ENCODE measurements around the gene PTPN14.

PTPN14 gene

DNA sequence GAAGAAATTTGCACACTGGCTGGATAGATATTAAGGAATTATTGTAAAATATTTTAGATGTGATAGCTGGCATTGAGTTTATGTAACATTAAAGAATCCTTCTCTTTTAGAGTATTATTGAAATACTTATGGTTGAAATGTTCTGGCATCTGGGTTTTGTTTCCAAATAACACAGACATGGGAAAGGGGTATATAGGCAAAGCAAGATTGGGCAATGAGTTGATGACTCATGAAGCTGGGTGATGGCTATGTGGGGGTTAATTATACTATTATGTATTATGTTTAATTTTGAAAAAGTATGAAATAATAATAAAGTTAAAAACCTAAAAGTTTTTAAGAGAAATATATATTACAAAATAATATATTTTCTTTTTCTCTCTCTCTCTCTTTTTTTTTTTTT is 12.5 kb upstream of the PTPN14 start:
- Histone ChIP-seq H3K36me3 (ENCODE audit: insufficient read depth, low read length) (no peaks in the 10 kb centered on the region), H3K4me1 (ENCODE audit: insufficient read depth, low read length) (no peaks in the 10 kb centered on the region), H3K27me3 (ENCODE audit: insufficient read depth, low read length, poor library complexity) (no peaks in the 10 kb centered on the region), H3K4me3 (ENCODE audit: low read depth in 1 of 2, low read length in 2 of 2) (no peak overlapping the region), H3K79me2 (ENCODE audit: insufficient read depth, low read length) (no peaks in the 10 kb centered on the region), H3K9me3 (ENCODE audit: insufficient read depth, low read length, severe bottlenecking) (no peaks in the 10 kb centered on the region), H3K27ac (ENCODE audit: low read length) (no peak overlapping the region), H3K9ac (ENCODE audit: low read depth, low read length) (no peak overlapping the region), H4K20me1 (ENCODE audit: insufficient read depth, low read length) (no peaks in the 10 kb centered on the region), H3K4me2 (ENCODE audit: insufficient read depth, low read length) (no peak overlapping the region), H2AFZ (ENCODE audit: low read depth, low read length) (no peak overlapping the region)
- no peak for DNase-seq
- no peak for ATAC-seq (ENCODE audit: insufficient read depth, low read depth)
- TF ChIP-seq CTCF (IDR thresholded peaks at IDR 0.05; ENCODE audit: borderline replicate concordance, extremely low read depth, low read length, poor library complexity, severe bottlenecking): no peak
- no peak for TF ChIP-seq EZH2 (IDR thresholded peaks at IDR 0.05; ENCODE audit: borderline replicate concordance, low read depth, low read length, severe bottlenecking)

DNA sequence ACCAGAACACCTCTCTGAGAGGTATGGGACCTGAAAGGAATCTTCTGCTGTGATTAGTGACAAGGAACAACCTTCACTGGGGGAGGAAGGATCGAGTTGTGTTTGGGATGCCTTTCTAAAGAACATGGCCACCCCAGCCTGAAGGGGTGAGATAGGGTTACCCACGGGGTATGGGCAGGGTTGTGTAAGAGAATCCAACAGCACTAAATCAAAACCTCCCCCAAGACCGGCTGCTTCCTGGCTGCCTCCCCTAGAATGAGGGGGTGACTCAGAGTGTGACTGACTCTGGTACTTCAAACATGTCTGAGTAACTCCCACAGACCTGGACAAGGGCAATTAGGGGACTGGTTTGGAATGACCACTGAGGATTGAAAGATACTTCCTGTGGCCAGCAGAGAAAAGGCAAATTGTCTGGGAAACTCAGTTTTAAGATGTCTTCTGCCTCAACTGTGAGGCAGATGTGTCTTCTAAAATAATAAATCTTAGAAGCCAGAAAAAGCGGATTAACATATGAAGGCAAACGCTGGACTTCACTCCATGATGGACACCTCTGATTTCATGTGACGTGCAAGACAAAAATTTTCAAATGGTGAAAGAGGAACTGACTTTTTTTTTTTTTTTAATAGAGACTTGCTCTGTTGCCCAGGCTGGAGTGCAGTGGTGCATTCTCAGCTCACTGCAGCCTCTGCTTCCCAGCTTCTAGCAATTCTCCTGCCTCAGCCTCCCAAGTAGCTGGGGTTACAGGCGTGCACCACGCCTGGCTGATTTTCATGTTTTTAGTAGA is 6.7 kb upstream of the PTPN14 start:
- H3K36me3 ChIP-seq (ENCODE audit: insufficient read depth, low read length): no peaks in the 10 kb centered on the region
- no peaks in the 10 kb centered on the region for H3K4me1 ChIP-seq (ENCODE audit: insufficient read depth, low read length)
- H2AFZ ChIP-seq (ENCODE audit: low read depth, low read length): no peak overlapping the region
- H3K79me2 ChIP-seq (ENCODE audit: insufficient read depth, low read length): no peaks in the 10 kb centered on the region
- H3K4me3 ChIP-seq (ENCODE audit: low read depth in 1 of 2, low read length in 2 of 2): no peak overlapping the region
- H3K4me2 ChIP-seq (ENCODE audit: insufficient read depth, low read length): no peak overlapping the region
- no peaks in the 10 kb centered on the region for H3K9me3 ChIP-seq (ENCODE audit: insufficient read depth, low read length, severe bottlenecking)
- H3K9ac ChIP-seq (ENCODE audit: low read depth, low read length): no peak overlapping the region
- no peaks in the 10 kb centered on the region for H3K27me3 ChIP-seq (ENCODE audit: insufficient read depth, low read length, poor library complexity)
- no peaks in the 10 kb centered on the region for H4K20me1 ChIP-seq (ENCODE audit: insufficient read depth, low read length)
- no peak for TF ChIP-seq EZH2 (IDR thresholded peaks at IDR 0.05; ENCODE audit: borderline replicate concordance, low read depth, low read length, severe bottlenecking)
- no peak for TF ChIP-seq CTCF (IDR thresholded peaks at IDR 0.05; ENCODE audit: borderline replicate concordance, extremely low read depth, low read length, poor library complexity, severe bottlenecking)
- DNase-seq (no peak), ATAC-seq (ENCODE audit: insufficient read depth, low read depth) (no peak)
- H3K27ac ChIP-seq (ENCODE audit: low read length): no peak overlapping the region

DNA sequence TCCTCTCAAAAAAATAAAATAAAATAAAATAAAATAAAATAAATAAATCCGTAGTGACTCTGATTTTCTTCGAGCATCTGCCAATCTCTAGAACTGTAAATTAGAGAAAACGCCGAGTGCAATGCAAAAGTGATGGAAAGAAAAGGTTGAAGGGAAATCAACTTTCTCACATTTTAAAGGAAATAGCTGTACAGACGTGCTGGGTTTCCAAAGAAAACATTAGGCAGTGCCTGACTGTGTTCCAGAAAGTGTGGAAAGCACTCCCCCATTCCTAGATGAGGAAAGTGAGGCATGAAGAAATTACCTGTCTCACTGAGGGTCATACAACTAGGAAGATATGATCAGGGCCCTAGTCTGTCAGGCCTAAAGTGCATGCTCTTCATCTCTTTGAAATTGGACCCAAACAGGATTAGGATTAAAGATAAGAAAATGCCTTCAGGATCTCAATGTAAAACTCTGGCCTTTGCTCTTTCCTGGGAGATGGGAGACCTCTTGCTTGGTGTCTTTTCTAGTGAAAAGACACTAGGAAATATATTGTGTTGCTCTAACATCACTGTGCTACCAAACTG is 1.8 kb upstream of the PTPN14 start:
- Histone ChIP-seq H3K4me2 (ENCODE audit: insufficient read depth, low read length) (no peak overlapping the region), H2AFZ (ENCODE audit: low read depth, low read length) (no peak overlapping the region), H3K36me3 (ENCODE audit: insufficient read depth, low read length) (no peaks in the 10 kb centered on the region), H4K20me1 (ENCODE audit: insufficient read depth, low read length) (no peaks in the 10 kb centered on the region; the same call in 1 of the 2 replicates), H3K9me3 (ENCODE audit: insufficient read depth, low read length, severe bottlenecking) (no peaks in the 10 kb centered on the region), H3K4me1 (ENCODE audit: insufficient read depth, low read length) (peaks cover 35% of the 10 kb centered on the region), H3K9ac (ENCODE audit: low read depth, low read length) (no peak overlapping the region), H3K27ac (ENCODE audit: low read length) (no peak overlapping the region), H3K79me2 (ENCODE audit: insufficient read depth, low read length) (no peaks in the 10 kb centered on the region), H3K27me3 (ENCODE audit: insufficient read depth, low read length, poor library complexity) (no peaks in the 10 kb centered on the region), H3K4me3 (ENCODE audit: low read depth in 1 of 2, low read length in 2 of 2) (no peak overlapping the region)
- DNase-seq (no peak), ATAC-seq (ENCODE audit: insufficient read depth, low read depth) (no peak)
- no peak for TF ChIP-seq EZH2 (IDR thresholded peaks at IDR 0.05; ENCODE audit: borderline replicate concordance, low read depth, low read length, severe bottlenecking)
- no peak for TF ChIP-seq CTCF (IDR thresholded peaks at IDR 0.05; ENCODE audit: borderline replicate concordance, extremely low read depth, low read length, poor library complexity, severe bottlenecking)
